Epithelial cell of esophagus (primary cell): Measurements from ENCODE around the gene MTA3.

Source experiments
- DNase-seq: peaks from one replicate; pipeline ENCODE4 v3.0.0; 2010; ENCODE audit warnings: low read depth
- H3K4me3 ChIP-seq: 2 replicates; pipeline ENCODE4 v1.5.1; 2011; ENCODE audit warnings: mild to moderate bottlenecking, low read length, control low read depth
- TF ChIP-seq, protein P1 (sequence below): IDR thresholded peaks from 2 replicates; pipeline ENCODE4 v1.5.1; 2011; ENCODE audit warnings: low read depth, mild to moderate bottlenecking, low read length, control low read depth, inconsistent platforms; ENCODE audit not compliant: insufficient read depth; ENCODE audit errors: missing control alignments

MTA3 gene

DNA sequence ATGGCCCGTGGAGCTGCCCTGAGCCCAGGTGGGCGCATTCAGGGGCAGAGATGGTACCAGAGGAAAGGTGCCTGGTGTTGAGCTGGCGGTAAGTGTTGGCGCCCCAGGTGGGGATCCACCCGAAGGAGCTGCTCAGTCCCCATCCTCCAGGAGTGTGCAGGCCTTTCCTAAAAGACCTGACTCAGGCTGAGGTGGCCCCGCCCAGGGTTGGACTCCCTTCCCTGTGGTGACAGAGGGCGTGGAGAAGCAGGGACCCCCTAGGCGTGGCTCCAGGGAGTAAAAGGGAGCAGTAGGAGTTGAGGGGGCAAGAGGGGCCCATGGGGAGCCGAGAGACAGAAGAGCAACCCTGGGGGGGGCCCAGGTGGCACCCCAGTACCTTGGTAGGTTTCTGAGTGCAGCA, 193.1 kb downstream of the MTA3 start:
- no peak for DNase-seq
- no peak overlapping the region for H3K4me3 ChIP-seq
- TF ChIP-seq, protein P1, sequence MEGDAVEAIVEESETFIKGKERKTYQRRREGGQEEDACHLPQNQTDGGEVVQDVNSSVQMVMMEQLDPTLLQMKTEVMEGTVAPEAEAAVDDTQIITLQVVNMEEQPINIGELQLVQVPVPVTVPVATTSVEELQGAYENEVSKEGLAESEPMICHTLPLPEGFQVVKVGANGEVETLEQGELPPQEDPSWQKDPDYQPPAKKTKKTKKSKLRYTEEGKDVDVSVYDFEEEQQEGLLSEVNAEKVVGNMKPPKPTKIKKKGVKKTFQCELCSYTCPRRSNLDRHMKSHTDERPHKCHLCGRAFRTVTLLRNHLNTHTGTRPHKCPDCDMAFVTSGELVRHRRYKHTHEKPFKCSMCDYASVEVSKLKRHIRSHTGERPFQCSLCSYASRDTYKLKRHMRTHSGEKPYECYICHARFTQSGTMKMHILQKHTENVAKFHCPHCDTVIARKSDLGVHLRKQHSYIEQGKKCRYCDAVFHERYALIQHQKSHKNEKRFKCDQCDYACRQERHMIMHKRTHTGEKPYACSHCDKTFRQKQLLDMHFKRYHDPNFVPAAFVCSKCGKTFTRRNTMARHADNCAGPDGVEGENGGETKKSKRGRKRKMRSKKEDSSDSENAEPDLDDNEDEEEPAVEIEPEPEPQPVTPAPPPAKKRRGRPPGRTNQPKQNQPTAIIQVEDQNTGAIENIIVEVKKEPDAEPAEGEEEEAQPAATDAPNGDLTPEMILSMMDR = no peak

DNA sequence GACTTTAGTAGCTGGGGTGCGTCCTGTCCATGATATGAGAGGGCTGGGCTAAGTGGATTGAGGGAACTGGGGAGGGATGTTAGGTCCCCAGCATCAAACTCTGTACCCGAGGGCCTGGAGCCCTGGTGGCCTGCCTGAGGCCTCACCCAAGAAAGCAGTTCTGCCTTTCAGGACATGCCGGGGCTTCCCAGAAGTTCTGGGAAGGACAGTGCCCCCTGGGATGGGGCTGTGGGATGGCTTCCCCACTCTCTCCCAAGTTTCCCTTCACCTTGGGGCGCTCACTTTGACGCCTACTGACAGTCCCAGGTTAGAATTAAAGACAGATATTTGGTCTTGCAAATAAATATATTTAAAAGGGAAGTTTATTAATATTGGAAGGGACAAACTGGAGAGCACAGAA, 193.7 kb downstream of the MTA3 start:
- no peak for DNase-seq
- no peak overlapping the region for H3K4me3 ChIP-seq
- TF ChIP-seq, protein P1 = no peak

DNA sequence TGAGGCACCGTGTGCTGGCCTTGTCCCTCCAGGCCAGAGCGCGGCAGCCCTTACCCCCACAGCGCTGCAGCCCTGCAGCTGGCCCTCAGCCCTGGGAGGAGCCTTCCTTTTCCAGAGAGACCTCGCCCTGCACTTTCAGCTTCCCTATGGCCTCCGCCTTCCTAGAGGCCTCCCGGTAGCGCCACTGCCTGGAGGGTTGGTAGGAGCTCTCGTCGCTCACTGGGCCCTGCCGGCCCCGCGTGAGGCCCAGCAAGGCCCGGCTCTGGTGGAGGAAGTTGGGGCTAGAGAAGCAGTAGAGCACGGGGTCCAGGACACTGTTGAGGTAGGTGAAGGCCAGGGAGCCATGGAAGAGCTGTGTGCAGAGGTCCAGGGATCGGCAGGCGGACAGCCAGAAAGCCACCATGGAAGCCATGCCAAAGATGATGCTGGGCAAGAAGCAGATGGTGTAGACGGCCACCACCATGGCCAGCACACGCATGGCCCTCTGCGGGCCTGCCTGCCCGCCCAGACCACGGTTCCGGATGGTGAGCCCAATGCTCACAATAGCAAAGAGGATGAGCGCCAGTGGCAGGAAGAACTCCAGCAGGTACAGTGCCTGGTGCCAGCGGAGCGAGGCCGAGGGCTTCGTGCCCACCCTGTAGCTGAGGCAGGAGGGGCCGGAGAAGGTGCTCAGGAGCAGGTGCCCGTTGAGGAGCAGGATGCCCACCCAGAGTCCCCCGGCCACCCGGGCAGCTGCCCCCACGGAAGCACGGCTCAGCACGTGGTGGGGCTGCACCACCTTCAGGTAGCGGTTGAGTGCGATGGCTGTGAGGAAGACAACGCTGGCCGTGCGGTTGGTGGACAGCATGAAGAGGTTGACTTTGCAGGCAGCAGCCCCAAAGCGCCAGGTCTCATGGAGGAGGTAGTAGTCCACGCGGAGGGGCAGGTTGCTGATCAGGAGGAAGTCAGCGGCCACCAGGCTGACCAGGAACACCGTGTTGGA, 194.7 kb downstream of the MTA3 start:
- TF ChIP-seq, protein P1 = no peak
- DNase-seq = no peak
- H3K4me3 ChIP-seq = no peak overlapping the region

DNA sequence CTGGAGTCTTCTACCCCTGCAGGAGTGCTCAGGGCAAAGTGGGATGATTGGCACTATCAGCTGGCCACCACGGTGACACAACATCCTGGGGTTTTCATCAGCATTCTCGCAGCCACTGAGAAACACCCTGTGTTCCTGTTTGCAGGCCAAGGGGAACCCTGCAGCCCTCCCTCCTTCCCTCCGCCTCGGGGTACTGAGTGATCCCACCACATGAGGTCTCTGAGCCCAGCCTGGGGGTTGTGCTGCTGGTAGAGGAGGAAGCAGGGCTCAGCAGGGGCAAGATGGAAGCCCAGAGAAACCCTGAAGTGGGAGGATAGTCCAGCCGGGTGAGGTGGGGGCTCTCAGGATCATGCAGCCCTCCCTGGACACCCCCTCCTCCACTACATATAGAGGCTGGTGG, 195.7 kb downstream of the MTA3 start, which contains the start of gene OXER1:
TSS of gene OXER1 (minus strand) at position 40 of the 400 bp plus-strand sequence. CDS start 73 bp downstream, outside the sequence.
- no peak for DNase-seq
- H3K4me3 ChIP-seq = no peak within 1 kb of the TSS
- TF ChIP-seq, protein P1 = no peak

DNA sequence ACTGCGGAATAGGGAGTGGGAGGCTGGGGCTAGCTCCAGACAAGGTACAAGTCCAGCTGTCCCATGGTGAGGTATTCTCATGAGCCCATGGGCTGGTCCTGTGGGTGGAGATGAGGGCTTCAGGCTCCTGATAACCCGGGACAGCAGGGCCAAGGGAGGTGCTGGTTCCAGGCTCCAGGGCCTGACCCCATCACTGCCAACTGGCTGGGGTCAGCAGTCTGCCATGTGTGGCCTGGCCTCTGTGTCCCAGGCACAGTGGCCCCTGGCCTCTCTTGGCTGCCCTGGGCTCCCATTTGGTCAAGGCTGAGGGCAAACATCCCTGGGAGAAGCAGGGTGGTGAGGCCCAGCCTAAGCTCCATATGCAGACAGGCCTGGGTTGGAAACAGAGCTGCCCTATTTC, 196.5 kb downstream of the MTA3 start:
- no peak overlapping the region for H3K4me3 ChIP-seq
- DNase-seq = no peak
- TF ChIP-seq, protein P1 = no peak

DNA sequence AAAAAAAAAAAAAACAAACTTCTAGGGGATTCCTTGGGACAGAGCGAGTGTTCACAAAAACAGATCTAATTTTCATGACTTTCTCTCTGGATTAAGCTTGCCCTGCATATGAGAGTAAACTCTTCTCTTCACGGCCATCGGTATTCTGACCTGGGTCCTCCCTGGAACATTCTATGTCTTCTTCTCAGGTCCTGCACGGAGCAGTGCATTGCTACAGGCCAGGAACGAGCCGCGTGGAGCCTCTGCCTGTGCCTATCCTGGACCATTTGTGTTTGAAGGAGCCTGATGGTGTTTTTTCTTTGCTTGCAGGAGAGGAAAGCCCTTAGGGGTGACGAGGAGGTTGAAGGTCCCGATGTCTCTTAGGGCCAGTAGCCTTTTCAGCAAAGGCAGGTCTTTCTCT, 197.3 kb downstream of the MTA3 start:
- DNase-seq = no peak
- TF ChIP-seq, protein P1 = no peak
- no peak overlapping the region for H3K4me3 ChIP-seq
